ENCODE data around the gene ACRV1.
"Not testable (repeated sequence)": the region's sequence is repeated elsewhere in the genome, so short reads cannot be mapped to it uniquely, and the experiment has no call there.

ACRV1 gene, protein sequence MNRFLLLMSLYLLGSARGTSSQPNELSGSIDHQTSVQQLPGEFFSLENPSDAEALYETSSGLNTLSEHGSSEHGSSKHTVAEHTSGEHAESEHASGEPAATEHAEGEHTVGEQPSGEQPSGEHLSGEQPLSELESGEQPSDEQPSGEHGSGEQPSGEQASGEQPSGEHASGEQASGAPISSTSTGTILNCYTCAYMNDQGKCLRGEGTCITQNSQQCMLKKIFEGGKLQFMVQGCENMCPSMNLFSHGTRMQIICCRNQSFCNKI

DNA sequence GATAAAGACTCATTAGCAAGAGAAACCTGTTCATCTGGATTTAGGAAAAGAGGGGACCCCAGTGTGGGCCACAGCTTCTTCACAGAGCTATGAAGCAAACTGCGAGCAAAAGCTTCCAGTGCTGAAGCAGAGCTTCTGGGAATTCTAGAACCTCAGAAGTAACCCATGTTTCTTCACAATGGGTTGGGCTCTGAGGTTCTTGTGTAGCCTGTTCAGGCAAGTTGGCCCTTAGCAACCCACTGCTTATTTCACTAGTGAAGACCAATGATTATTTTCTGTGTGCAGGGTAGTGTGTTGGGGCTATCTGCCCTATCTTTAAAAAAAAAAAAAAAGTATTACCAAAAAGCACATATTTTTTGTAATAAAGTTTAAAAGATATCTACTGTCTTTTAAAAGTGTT lies at the start of gene ACRV1:
Gene ACRV1 (minus strand): TSS at position 101 of the 400 bp plus-strand sequence. CDS start 67 bp downstream, at position 34.
- DNase-seq (ENCODE audit: low spot score): no peak

DNA sequence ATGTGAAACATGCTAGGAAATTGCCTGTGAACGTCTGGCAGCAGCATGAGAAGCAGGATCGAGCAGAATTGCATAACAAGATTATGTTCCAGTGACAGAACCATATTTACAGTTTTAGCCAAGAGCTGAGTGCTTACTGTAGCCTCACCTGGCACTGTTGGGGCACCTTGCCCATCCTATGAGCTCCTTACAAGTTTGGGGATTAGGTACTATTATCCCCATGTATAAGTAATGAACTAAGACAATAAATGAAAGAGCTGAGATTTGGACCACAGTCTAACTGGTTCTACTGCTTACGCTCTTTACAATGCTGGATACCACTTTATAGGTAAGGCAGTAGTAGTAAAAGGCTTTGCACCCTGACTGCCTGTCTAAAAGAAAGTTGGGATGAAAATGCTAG lies 48.3 kb upstream of the ACRV1 start:
- no peak for DNase-seq (ENCODE audit: low spot score)

DNA sequence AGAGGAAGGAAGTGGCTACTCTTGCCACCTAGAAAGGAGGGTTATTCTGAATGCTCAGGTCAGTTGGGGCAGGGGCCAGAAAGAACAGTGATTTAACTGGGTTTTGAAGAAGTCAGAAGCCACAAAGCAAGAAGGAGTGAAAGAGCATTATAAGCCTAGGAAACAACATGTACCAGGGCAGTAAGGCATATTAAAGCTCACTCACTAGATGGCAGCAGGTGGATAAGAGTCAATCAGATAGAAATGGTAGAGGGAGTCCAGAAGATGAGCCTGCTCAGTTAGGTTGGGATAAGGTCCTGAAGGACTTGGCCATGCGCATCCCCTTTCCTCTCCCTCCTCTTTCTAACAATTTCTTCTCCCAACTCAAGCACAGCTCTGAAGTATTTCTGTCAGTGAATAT lies 43.5 kb upstream of the ACRV1 start:
- no peak for DNase-seq (ENCODE audit: low spot score)

DNA sequence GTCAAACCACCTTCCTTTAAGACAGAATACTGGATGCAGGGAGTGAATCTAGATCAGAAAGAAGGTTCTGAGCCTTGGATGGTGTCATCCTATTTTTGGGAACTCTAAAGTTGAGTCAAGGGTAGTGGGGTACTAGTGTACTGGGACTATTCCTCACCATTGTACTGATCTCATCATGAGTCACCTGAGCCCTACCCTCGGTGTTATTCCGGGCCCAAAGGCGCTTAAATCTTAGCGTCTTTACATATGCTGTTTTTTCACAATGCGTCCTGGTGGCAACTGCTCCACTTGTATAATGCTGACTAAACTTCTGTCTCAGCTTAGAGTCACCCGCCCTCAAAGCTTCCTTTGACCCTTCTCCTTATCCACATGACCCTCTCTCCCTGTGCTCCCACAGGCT lies 40.1 kb upstream of the ACRV1 start:
- DNase-seq (ENCODE audit: low spot score): no peak

DNA sequence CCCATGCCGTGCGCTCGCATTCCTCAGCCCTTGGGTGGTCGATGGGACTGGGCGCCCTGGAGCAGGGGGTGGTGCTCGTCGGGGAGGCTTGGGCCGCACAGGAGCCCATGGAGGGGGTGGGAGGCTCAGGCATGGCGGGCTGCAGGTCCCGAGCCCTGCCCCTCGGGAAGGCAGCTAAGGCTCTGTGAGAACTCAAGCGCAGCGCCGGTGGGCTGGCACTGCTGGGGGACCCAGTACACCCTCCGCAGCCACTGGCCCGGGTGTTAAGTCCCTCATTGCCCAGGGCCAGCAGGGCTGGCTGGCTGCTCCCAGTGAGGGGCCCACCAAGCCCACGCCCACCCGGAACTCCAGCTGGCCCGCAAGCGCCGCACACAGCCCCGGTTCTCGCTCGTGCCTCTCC lies 24.0 kb upstream of the ACRV1 start:
- not testable (repeated sequence) for DNase-seq (ENCODE audit: low spot score)

DNA sequence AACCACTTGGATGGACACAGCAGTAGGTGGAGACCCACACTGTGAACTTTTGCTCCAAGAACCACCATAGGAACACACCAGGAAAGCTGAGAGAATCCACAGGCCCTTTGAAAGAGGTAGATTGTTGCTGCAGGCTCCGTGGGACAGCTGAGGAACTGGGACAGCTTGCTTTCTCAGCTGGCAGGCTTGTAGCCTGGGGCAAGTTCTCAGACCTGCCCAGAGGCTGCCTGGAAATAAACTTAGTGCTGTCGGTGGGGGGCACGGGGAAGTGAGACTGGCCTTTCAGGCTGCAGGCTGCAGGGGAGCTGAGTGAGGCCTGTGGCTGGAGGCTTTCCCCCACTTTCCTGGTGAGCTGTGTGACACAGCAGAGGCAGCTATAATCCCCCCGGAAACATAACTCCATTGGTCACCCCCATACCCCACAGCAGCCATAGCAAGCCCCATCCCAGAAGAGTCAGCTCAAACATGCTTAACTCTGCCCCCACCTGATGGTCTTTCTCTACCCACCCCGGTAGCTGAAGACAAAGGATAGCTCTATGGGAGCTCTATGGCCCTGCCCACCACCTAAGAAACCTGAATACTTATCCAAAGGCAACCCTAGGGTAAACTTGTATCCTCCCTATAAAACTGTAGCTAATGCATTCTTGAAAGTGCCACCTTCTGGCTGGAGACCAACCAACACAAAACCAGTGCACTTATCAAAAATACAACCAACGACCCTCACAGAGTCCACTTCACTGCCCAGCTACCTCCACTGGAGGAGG lies 21.4 kb upstream of the ACRV1 start:
- DNase-seq (ENCODE audit: low spot score): no peak

DNA sequence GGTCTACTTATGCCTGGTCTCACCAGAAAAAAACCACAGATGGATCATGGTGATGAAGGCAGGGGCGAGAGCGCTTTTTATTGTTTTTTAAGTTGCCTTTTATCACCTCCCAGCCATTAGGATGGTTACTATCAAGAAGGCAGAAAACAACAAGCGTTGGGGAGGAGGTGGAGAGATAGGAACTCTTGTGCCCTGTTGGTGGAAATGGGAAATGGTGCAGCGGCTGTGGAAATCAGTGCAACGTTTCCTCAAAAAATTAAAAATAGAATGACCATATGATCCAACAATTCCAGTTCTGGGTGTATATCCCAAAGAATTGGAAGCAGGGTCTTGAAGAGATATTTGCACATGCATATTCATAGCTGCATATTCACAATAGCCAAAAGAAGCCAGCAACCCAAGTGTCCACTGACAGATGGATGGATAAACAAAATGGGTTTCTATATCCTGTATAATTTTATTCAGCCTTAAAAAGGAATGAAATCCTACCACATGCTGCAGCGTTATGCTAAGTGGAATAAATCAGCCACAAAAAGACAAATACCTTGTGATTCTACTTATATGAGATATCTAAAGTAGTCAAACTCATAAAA lies 20.5 kb upstream of the ACRV1 start:
- no peak for DNase-seq (ENCODE audit: low spot score)

DNA sequence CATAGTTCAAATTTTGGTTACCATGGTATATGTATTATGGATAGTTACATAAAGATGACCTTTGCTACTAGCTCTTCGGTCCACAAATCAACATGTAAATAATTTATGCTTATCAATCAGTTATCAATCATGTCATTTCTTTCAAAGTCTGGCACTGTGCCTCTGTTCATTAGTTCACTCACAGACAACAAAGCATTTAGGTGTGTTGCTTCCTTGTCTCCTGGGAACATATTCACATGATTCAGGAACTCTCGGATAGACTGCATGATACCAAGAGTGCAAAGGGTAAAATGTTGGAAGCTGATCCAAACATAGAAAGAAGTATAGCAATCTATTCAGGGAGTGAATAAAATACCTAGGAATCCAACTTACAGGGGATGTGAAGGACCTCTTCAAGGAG lies 14.3 kb upstream of the ACRV1 start:
- DNase-seq (ENCODE audit: low spot score): no peak

DNA sequence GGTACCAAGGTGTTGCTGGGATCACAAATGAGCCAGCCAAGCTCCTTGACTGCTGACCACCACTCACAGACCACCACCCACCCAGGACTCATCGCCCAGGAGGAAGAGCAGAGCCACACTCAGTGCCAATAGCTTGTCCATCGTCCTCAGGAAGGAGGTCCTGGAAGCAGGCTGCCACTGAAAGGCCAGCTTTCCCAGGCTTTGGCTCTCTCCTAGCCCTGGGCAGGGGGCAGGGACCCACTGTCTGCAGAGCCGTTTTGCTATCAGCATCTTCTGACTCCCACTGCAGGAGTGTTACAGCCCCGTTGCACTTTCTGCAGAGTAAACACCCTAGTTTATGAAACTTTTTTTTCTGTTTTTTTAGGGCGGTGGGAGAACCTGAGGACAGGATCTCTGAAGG lies 12.2 kb upstream of the ACRV1 start:
- no peak for DNase-seq (ENCODE audit: low spot score)

DNA sequence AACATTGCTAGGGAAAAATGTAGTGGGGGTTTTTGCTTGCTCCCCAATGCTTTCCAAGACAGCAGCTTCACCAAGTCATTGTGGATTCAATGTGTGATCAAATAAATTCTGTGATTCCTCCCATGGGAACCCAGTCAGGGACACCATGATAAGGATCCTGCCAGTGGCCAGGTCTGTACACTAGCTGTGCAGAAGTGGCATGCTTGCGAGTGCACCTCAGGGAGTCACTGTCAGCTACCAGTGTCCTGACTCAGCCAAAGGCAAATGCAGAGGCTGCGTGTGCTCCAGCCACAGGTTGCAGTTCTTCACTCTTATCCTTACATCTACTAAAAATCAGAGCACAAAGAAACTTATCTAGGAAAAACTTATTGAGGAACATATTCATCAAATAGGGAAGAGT lies 9.4 kb upstream of the ACRV1 start:
- no peak for DNase-seq (ENCODE audit: low spot score)

DNA sequence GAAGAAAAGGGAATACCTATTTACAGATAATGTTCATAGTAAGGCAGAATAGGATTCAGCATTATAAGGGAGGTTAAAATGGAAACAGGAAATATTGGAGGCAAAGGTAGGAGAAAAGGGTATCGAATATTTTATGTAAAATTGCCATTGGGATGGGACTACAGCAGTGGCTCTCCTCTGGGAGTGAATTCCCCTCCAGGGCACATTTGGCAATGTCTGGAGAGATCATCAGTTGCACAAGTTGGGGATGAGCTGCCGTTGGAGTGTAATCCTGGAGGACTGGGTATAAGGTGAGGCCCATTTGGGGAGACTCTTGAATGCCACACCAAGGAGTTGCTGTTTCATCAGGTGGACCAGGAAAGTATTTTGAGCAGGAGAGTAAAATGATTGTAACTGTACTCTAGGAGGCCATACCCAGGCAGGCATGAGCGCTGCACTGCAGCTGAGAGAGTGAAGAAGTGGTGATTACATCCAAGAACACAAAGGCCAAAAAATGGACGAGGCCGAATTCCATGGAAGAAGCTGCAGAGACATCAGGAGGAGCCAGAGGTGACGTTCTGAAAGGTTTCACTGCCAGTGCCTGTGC lies 8.7 kb upstream of the ACRV1 start:
- no peak for DNase-seq (ENCODE audit: low spot score)

DNA sequence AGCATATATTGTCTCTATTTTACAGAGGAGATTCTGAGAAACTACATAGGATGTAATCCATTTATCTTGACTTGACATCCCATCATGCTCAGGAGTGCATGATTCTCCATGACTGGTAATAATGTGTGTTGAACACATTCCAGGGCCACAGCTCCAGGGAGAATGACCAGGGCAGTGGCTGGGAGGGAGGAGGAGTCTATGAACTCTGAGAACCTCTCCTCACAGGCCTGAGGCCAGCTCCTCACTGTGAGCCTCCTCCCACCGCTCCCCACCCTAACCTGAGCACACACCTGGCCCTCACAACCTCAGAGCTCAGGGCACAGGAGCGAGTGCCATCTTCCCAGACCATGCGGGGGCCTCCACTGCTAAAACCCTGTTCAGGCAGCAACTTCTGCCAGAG lies 8.0 kb upstream of the ACRV1 start:
- DNase-seq (ENCODE audit: low spot score): no peak

DNA sequence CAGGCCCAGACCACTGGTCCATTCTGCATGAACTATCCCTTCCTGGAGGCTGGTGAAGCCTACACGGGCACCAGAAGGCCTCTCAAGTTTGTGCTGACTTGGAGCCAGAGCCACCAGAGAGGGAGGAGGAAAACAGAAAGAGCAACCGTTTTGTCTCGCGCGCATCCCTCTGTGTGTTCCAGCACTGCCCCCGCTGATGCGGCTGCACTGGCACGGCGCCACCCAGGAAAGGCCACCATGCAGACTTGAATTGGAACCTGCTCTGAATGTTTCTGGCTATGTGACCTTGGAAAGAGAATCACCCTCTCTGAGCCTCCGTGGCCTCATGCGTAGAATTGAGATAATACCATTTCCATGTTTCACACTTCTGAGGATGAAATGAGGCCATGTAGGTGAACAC lies 7.4 kb upstream of the ACRV1 start:
- no peak for DNase-seq (ENCODE audit: low spot score)

DNA sequence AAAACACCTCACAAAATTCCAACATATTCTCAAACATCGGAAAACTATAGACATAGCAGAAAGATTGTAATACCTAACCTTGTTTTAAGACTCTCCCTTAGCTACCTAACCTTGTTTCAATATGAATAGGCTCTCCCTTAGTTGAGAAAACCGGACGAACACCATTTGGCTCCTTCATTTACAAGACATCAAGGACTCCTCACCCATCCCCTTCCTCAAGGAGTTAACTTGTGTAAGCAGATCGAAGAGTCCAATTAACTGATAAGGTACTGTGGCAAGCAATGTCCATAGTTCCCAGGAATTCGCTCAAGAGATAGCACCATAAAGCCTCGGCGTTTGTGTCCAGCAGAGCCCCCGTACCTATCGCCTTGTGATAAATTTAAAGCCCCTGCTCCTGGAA lies 4.6 kb upstream of the ACRV1 start:
- no peak for DNase-seq (ENCODE audit: low spot score)

DNA sequence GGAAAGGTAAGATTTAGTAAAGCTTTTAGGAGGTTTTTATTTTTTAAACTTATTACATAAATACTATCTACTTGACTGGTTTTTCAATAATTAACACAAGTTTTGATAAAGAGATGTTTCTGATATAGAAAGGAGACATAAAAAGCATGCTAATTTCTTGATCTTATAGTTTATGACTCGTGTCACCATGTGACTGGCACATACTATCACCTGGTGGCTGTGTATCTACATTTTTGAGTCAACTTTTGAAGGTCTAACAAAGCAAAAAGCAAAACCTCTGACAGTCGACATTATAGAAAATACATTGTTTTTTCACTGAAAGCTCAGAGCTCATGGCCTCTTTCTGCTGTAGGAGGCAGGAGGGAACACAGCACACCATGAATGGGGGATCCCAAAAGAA lies 810 bp downstream of the ACRV1 start:
- no peak for DNase-seq (ENCODE audit: low spot score)

DNA sequence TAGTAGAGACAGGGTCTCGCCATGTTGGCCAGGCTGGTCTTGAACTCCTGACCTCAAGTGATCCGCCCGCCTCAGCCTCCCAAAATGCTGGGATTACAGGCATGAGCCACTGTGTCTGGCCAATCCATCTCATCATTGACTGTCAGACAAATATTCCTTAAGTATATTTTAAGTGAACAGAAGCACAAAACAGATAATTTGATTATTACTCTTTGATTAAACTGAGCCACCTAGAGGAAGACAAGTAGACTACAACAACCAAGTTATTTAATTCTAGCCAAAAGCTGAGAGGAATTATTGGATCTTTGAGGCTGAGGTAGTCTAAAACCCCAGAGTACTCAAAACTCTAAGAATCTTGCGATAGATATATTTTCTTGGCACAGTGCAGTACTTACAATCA lies 1.2 kb downstream of the ACRV1 start:
- DNase-seq (ENCODE audit: low spot score): no peak

DNA sequence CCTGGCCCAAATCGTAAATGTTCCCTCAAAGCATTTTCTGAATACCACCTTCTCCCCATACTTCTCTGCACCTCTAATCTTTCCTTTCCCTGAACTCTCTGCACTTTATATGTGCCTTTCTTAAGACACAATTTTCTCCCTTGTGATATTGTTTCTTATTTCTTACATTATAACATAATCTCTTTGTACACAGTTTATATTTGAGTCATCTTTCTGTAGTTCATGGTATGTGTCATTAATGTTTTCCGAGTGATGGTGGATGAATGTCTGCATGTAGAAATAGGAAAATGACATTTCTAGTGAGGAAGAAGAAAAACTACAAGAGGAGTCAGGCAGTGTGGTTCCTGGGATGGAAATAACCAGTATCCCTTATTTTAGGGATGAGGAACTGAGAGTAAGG lies 5.5 kb downstream of the ACRV1 start:
- no peak for DNase-seq (ENCODE audit: low spot score)

DNA sequence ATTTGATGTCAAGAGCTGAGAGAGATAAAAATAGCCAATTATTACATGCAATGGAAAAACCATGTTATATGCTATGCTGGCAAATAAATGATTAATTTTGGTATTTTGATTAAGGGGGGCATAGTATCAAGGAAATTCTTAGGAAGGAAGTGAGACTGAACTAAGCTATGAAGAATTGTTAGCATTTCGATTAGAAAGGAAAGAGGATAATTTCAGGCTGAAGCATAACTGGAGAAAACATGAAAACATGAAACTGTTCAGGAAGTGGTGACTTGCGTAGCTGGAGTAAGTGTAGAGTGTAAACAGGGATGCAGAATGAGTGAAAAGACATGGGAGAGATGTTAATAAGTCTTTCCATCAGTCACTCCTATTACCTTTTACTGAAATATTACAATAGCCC lies 6.4 kb downstream of the ACRV1 start:
- DNase-seq (ENCODE audit: low spot score): no peak

DNA sequence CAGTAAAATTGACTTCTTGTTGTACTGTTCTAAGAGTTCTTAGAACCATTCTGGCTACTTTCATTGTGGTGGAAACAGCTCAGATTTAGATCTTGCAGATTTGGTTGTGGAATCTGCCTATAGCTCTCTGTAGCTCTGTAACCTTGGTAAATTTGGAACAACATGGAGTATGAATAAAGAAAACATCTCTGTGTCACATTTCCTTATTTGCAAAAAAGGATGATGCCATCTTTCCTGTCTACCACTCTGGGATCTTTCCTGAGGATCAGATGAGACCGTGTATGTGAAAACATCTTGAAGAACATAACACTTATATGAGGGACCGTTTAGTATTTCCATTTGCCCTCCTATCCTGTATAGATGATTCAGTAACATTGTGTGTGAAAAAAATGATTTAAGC lies 9.1 kb downstream of the ACRV1 start:
- no peak for DNase-seq (ENCODE audit: low spot score)

DNA sequence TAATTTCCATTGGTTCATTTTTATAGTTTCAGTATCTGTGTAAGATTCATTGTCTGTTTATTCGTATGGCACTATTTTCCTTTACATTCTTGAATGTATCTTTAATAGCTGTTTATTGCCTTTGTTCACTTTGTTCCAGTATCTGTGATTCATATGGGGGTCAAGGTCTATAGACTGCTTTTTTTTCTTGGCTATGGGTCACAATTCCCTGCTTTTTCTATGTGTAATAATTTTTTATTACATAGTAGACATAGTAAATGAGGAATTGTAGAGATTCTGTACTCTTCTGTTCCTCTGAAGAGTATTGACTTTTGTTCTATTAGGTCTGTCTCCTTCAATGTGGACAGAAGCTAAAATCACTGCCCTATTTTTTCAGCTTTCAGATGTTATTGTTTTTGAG lies 10.5 kb downstream of the ACRV1 start:
- DNase-seq (ENCODE audit: low spot score): no peak

DNA sequence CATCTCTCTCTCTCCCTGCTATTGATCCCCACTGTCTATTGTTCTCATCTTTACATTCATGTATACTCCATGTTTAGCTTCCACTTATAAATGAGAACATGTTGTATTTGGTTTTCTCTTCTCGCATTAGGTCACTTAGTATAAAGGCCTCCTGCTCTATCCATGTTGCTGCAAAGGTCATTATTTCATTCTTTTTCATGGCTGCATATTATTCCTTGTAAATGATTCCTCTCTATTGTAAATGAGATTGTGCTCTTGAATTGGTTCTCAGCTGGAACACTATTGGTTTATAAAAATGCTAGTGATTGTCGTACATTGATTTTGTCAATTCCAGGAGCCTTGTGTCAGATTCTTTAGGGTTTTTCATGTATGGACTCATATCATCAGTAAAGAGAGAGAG lies 13.5 kb downstream of the ACRV1 start:
- no peak for DNase-seq (ENCODE audit: low spot score)

DNA sequence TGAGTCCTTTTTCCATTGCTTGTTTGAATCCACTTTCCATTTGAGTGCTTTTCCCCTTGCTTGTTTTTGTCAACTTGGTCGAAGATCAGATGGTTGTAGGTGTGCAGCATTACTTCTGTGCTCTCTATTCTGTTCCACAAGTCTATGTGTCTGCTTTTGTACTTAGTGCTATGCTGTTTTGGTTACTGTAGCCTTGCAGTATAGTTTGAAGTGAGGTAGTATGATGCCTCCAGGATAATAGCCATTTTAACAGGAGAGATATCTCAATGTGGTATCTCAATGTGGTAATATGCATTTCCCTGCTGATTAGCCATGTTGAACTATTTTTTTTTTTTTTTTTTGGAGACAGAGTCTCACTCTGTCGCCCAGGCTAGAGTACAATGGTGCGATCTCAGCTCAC lies 16.7 kb downstream of the ACRV1 start:
- DNase-seq (ENCODE audit: low spot score): no peak

DNA sequence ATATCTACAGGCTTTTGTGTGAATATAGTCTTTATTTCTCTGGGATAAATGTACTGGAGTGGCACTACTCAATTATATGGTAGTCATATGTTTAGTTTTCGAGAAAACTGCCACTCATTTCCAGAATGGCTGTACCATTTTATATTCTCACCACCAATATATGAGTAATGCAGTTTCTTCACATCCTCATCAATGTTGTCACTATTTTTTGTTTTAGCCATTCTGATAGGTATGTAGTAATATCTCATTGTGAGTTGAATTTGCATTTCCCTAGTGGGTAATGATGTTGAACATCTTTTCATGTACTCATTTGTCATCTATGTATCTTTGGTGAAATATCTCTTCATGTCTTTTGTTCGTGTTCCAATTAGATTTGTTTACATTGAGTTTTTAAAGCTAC lies 18.0 kb downstream of the ACRV1 start:
- DNase-seq (ENCODE audit: low spot score): no peak
